ENCODE results near the gene MEOX2. TPM values are rescaled to one million over a fixed set of nuclear protein-coding genes. Genes with fewer than 3 reads are reported as not detected.

Gene MEOX2
- polyA plus RNA-seq, 1 donor from 2014 or later = not detected

GRCh38 chr7:15692501-15693020, 6.1 kb upstream of the MEOX2 start:
- Histone ChIP-seq H3K27me3 (ENCODE audit: insufficient read depth, low read depth, low read length) (peaks cover 27% of the 10 kb centered on the region), H4K20me1 (ENCODE audit: insufficient read depth) (no peaks in the 10 kb centered on the region), H3K79me2 (replicated peaks; ENCODE audit: insufficient read depth, low read length) (no peaks in the 10 kb centered on the region), H3K9me3 (ENCODE audit: low read length) (no peaks in the 10 kb centered on the region), H3K9me2 (ENCODE audit: insufficient read depth, low read length) (no peaks in the 10 kb centered on the region), H3K4me2 (ENCODE audit: low read length) (no peak overlapping the region), H3K27ac (ENCODE audit: low read length) (no peak overlapping the region), H2AFZ (ENCODE audit: low read depth, low read length) (no peak overlapping the region), H3K4me3 (ENCODE audit: low read length) (no peak overlapping the region), H3F3A (ENCODE audit: insufficient read depth, low read length, poor library complexity, severe bottlenecking) (no peaks in the 10 kb centered on the region), H3K9ac (ENCODE audit: low read length) (no peak overlapping the region), H3K36me3 (ENCODE audit: insufficient read depth, low read length) (no peaks in the 10 kb centered on the region)
- TF ChIP-seq CTCF (IDR thresholded peaks at IDR 0.05; ENCODE audit: poor library complexity, severe bottlenecking) = no peak
- no peak for TF ChIP-seq RAD21 (conservative IDR thresholded peaks at IDR 0.05)
- TF ChIP-seq MXI1 (conservative IDR thresholded peaks at IDR 0.05; ENCODE audit: poor library complexity, severe bottlenecking) = no peak

GRCh38 chr7:15688911-15689310, 2.4 kb upstream of the MEOX2 start:
- Histone ChIP-seq H3K4me3 (ENCODE audit: low read length) (no peak overlapping the region), H3K27ac (ENCODE audit: low read length) (no peak overlapping the region), H3K79me2 (replicated peaks; ENCODE audit: insufficient read depth, low read length) (no peaks in the 10 kb centered on the region), H3F3A (ENCODE audit: insufficient read depth, low read length, poor library complexity, severe bottlenecking) (no peaks in the 10 kb centered on the region), H3K9ac (ENCODE audit: low read length) (no peak overlapping the region), H3K9me3 (ENCODE audit: low read length) (no peaks in the 10 kb centered on the region), H3K27me3 (ENCODE audit: insufficient read depth, low read depth, low read length) (peaks cover 63% of the 10 kb centered on the region), H3K9me2 (ENCODE audit: insufficient read depth, low read length) (no peaks in the 10 kb centered on the region), H2AFZ (ENCODE audit: low read depth, low read length) (no peak overlapping the region), H3K4me2 (ENCODE audit: low read length) (no peak overlapping the region), H4K20me1 (ENCODE audit: insufficient read depth) (no peaks in the 10 kb centered on the region), H3K36me3 (ENCODE audit: insufficient read depth, low read length) (no peaks in the 10 kb centered on the region)
- no peak for TF ChIP-seq RAD21 (conservative IDR thresholded peaks at IDR 0.05)
- TF ChIP-seq EP300 (conservative IDR thresholded peaks at IDR 0.05; ENCODE audit: poor library complexity, severe bottlenecking) = no peak
- TF ChIP-seq EZH2 (IDR thresholded peaks at IDR 0.05; ENCODE audit: borderline replicate concordance, insufficient read depth, low read length, poor library complexity, severe bottlenecking) = no peak
- no peak for TF ChIP-seq POLR2AphosphoS5 (IDR thresholded peaks at IDR 0.05)
- no peak for TF ChIP-seq CTCF (IDR thresholded peaks at IDR 0.05; ENCODE audit: poor library complexity, severe bottlenecking)
- TF ChIP-seq MXI1 (conservative IDR thresholded peaks at IDR 0.05; ENCODE audit: poor library complexity, severe bottlenecking) = no peak
- TF ChIP-seq TAF1 (IDR thresholded peaks at IDR 0.05; ENCODE audit: low read depth) = no peak
- TF ChIP-seq SMC3 (conservative IDR thresholded peaks at IDR 0.05; ENCODE audit: poor library complexity) = no peak
- TF ChIP-seq, protein P1, sequence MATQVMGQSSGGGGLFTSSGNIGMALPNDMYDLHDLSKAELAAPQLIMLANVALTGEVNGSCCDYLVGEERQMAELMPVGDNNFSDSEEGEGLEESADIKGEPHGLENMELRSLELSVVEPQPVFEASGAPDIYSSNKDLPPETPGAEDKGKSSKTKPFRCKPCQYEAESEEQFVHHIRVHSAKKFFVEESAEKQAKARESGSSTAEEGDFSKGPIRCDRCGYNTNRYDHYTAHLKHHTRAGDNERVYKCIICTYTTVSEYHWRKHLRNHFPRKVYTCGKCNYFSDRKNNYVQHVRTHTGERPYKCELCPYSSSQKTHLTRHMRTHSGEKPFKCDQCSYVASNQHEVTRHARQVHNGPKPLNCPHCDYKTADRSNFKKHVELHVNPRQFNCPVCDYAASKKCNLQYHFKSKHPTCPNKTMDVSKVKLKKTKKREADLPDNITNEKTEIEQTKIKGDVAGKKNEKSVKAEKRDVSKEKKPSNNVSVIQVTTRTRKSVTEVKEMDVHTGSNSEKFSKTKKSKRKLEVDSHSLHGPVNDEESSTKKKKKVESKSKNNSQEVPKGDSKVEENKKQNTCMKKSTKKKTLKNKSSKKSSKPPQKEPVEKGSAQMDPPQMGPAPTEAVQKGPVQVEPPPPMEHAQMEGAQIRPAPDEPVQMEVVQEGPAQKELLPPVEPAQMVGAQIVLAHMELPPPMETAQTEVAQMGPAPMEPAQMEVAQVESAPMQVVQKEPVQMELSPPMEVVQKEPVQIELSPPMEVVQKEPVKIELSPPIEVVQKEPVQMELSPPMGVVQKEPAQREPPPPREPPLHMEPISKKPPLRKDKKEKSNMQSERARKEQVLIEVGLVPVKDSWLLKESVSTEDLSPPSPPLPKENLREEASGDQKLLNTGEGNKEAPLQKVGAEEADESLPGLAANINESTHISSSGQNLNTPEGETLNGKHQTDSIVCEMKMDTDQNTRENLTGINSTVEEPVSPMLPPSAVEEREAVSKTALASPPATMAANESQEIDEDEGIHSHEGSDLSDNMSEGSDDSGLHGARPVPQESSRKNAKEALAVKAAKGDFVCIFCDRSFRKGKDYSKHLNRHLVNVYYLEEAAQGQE (IDR thresholded peaks at IDR 0.05; ENCODE audit: borderline replicate concordance) = no peak

Measured in neural cell (in vitro differentiated cells).